Caco-2 (cell line): ENCODE data around the gene SLC1A2. TPM values are rescaled to one million over a fixed set of nuclear protein-coding genes. Genes with fewer than 3 reads are reported as not detected.

Source experiments
- BruUV-seq: library from RNA; stranded (reverse); fragments of 400-500 nt; replicated peaks from 2 replicates; lab custom pipeline; 2021; lab: Mats Ljungman, UMichigan
- CTCF ChIA-PET: fragments of 300-600 bp; sonication (Branson Sonifier 250); formaldehyde crosslinking; loops from one replicate; lab custom pipeline; 2022; ENCODE audit warnings: antibody characterized with exemption; lab: Charles Lee
- POLR2A ChIA-PET: fragments of 300-600 bp; sonication (Branson Sonifier 250); formaldehyde crosslinking; loops from one replicate; lab custom pipeline; 2022; ENCODE audit warnings: antibody characterized with exemption; lab: Charles Lee
- DNase-seq, 2 experiments: peaks; one replicate each; pipeline versions ENCODE4 v3.0.0 to v3.0.0-alpha.2; 2020 to 2022
- H3K27me3 ChIP-seq: replicated peaks from 2 replicates; pipeline ENCODE4 v1.6.0; 2011; ENCODE audit warnings: low read length; ENCODE audit not compliant: control insufficient read depth, insufficient read depth
- H3K36me3 ChIP-seq: 2 replicates; pipeline ENCODE4 v1.5.1; 2011; ENCODE audit warnings: low read length; ENCODE audit not compliant: control insufficient read depth, insufficient read depth
- H3K4me1 ChIP-seq: fragments of 250-450 bp; sonication (Bioruptor Pico); 2 replicates; pipeline ENCODE4 v1.5.1; 2020; ENCODE audit warnings: mild to moderate bottlenecking
- H3K4me3 ChIP-seq: 2 replicates; pipeline ENCODE4 v1.5.1; 2011; ENCODE audit warnings: low read depth, mild to moderate bottlenecking, control low read depth, low read length
- H3K9me3 ChIP-seq: fragments of 250-450 bp; sonication (Bioruptor Pico); 2 replicates; pipeline ENCODE4 v1.5.1; 2020; ENCODE audit warnings: mild to moderate bottlenecking, moderate library complexity
- H3K27ac Mint-ChIP-seq: one replicate; pipeline ENCODE4 v1.8.0; 2022; ENCODE audit warnings: mixed read lengths; ENCODE audit not compliant: unreplicated experiment
- H3K27me3 Mint-ChIP-seq: one replicate; pipeline ENCODE4 v1.8.0; 2022; ENCODE audit warnings: mixed read lengths; ENCODE audit not compliant: insufficient read depth, unreplicated experiment
- H3K36me3 Mint-ChIP-seq: one replicate; pipeline ENCODE4 v1.8.0; 2022; ENCODE audit warnings: mild to moderate bottlenecking, mixed read lengths; ENCODE audit not compliant: insufficient read depth, unreplicated experiment
- H3K4me1 Mint-ChIP-seq: one replicate; pipeline ENCODE4 v1.8.0; 2022; ENCODE audit warnings: low read depth, mixed read lengths; ENCODE audit not compliant: unreplicated experiment
- H3K4me3 Mint-ChIP-seq: one replicate; pipeline ENCODE4 v1.8.0; 2022; ENCODE audit warnings: mild to moderate bottlenecking, moderate library complexity, mixed read lengths; ENCODE audit not compliant: unreplicated experiment
- H3K9me3 Mint-ChIP-seq: one replicate; pipeline ENCODE4 v1.8.0; 2022; ENCODE audit warnings: mixed read lengths; ENCODE audit not compliant: unreplicated experiment
- CTCF ChIP-seq, 2 experiments: fragments of 200-600 bp in 1 of 2; IDR thresholded peaks; 1 replicate in 1 of 2; 2 replicates in 1 of 2; pipeline versions ENCODE4 v1.5.1 to v1.8.0; 2011 to 2022; ENCODE audit warnings: antibody characterized with exemption in 1 of 2, control low read depth in 1 of 2, inconsistent platforms in 1 of 2, low read depth in 1 of 2, low read length in 1 of 2, mild to moderate bottlenecking in 1 of 2, moderate library complexity in 1 of 2; ENCODE audit not compliant: insufficient read depth in 1 of 2, severe bottlenecking in 1 of 2, unreplicated experiment in 1 of 2
- intact Hi-C: fragments of 100-400 bp; cut with micrococcal nuclease; formaldehyde crosslinking; loops from one replicate; pipeline ENCODE4 v1.10.0; 2022; ENCODE audit not compliant: unreplicated experiment
- total RNA-seq: library from RNA; stranded (reverse); gene quantifications from 2 replicates; pipeline ENCODE4 v1.2.3, GENCODE V29; 2022

The SLC1A2 gene
- total RNA-seq, 1 experiment from 2014 or later = 2.0 TPM

DNA sequence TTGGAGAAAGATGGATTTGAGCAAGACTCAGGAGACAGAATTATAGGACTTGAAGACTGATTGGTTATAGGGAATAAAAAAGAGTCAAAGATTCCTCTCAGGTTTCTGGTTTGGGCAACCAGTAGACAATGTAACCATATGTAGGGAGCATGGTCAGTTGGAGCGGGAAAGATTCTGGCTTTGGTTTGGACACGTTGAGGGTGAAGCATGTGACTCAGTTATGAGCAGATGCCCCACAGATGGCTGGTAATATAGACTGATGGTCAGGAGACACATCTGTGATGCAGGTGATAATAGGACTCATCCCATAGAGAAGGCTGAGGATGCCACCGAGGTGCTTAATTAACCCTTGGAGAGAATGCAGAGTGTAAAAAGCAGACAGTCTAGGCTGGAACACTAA lies 148.3 kb downstream of the SLC1A2 start:
- POLR2A ChIA-PET = no interaction called here
- peaks cover 14% of the 10 kb centered on the region for H3K9me3 Mint-ChIP-seq

GRCh38 chr11:35270342-35270741 lies 149.0 kb downstream of the SLC1A2 start:
- intact Hi-C loops = no loop called here
- no TSS peak for BruUV-seq

More for the DNA sequence above, 148.3 kb downstream of the SLC1A2 start:
- no peak overlapping the region for H3K4me3 ChIP-seq
- H3K4me3 Mint-ChIP-seq = no peak overlapping the region
- BruUV-seq = no TSS peak
- no peaks in the 10 kb centered on the region for H3K4me1 ChIP-seq
- H3K36me3 Mint-ChIP-seq = no peaks in the 10 kb centered on the region
- intact Hi-C loops = no loop called here
- no peak for DNase-seq
- no peaks in the 10 kb centered on the region for H3K36me3 ChIP-seq
- TF ChIP-seq CTCF (IDR thresholded peaks at IDR 0.05; ENCODE audit: insufficient read depth in 1 of 2, low read depth in 1 of 2, low read length in 1 of 2, severe bottlenecking in 1 of 2, unreplicated experiment in 1 of 2) = no peak
- no peaks in the 10 kb centered on the region for H3K27me3 ChIP-seq
- CTCF ChIA-PET = no interaction called here
- H3K9me3 ChIP-seq = no peaks in the 10 kb centered on the region
- peaks cover 11% of the 10 kb centered on the region for H3K27me3 Mint-ChIP-seq
- H3K27ac Mint-ChIP-seq = no peak overlapping the region
- peaks cover 6% of the 10 kb centered on the region for H3K4me1 Mint-ChIP-seq

GRCh38 chr11:35267504-35267903 lies 151.9 kb downstream of the SLC1A2 start:
- H3K4me1 ChIP-seq = no peaks in the 10 kb centered on the region
- H3K4me1 Mint-ChIP-seq = no peaks in the 10 kb centered on the region
- no peak overlapping the region for H3K27ac Mint-ChIP-seq
- no peak overlapping the region for H3K4me3 Mint-ChIP-seq
- no peaks in the 10 kb centered on the region for H3K36me3 ChIP-seq
- no peak overlapping the region for H3K4me3 ChIP-seq
- no peaks in the 10 kb centered on the region for H3K36me3 Mint-ChIP-seq
- H3K9me3 Mint-ChIP-seq = peaks cover 14% of the 10 kb centered on the region
- no peak for DNase-seq
- H3K9me3 ChIP-seq = no peaks in the 10 kb centered on the region
- H3K27me3 Mint-ChIP-seq = peaks cover 11% of the 10 kb centered on the region
- H3K27me3 ChIP-seq = no peaks in the 10 kb centered on the region
- CTCF ChIA-PET = no interaction called here
- POLR2A ChIA-PET = no interaction called here
- no peak for TF ChIP-seq CTCF (IDR thresholded peaks at IDR 0.05; ENCODE audit: insufficient read depth in 1 of 2, low read depth in 1 of 2, low read length in 1 of 2, severe bottlenecking in 1 of 2, unreplicated experiment in 1 of 2)
- intact Hi-C loops = no loop called here
- no TSS peak for BruUV-seq

More at GRCh38 chr11:35270342-35270741, 149.0 kb downstream of the SLC1A2 start:
- Histone ChIP-seq H3K4me1 (no peaks in the 10 kb centered on the region), H3K27me3 (no peaks in the 10 kb centered on the region), H3K9me3 (no peaks in the 10 kb centered on the region), H3K36me3 (no peaks in the 10 kb centered on the region), H3K4me3 (no peak overlapping the region)
- POLR2A ChIA-PET = no interaction called here
- H3K4me1 Mint-ChIP-seq = peaks cover 6% of the 10 kb centered on the region
- H3K27ac Mint-ChIP-seq = no peak overlapping the region
- no peak for TF ChIP-seq CTCF (IDR thresholded peaks at IDR 0.05; ENCODE audit: insufficient read depth in 1 of 2, low read depth in 1 of 2, low read length in 1 of 2, severe bottlenecking in 1 of 2, unreplicated experiment in 1 of 2)
- DNase-seq = no peak
- H3K36me3 Mint-ChIP-seq = no peaks in the 10 kb centered on the region
- peaks cover 11% of the 10 kb centered on the region for H3K27me3 Mint-ChIP-seq
- no peak overlapping the region for H3K4me3 Mint-ChIP-seq
- CTCF ChIA-PET = no interaction called here
- peaks cover 14% of the 10 kb centered on the region for H3K9me3 Mint-ChIP-seq
